ELR (cell line): ENCODE results near the gene PLP1.

Source experiments
- DNase-seq: peaks from one replicate; pipeline ENCODE4 v3.0.0-alpha.2; 2015; ENCODE audit warnings: low read depth

Gene PLP1

GRCh38 chrX:103830848-103831247, 54.2 kb downstream of the PLP1 start:
- no peak for DNase-seq

- DNase-seq, result no peak
Measured at GRCh38 chrX:103831342-103831802, 54.7 kb downstream of the PLP1 start.

- peak; percentile 60 for DNase-seq
Measured at GRCh38 chrX:103831803-103832544, 55.3 kb downstream of the PLP1 start, which contains the start of gene RAB9B. Gene RAB9B, minus strand, starts transcription at chrX:103832257. Its CDS starts 6,473 bp downstream, at chrX:103825784.

- peak; percentile 22 for DNase-seq
Measured at GRCh38 chrX:103839404-103839803, 62.8 kb downstream of the PLP1 start.
